SKM-1 treated with dmso at 0.1 percent for 144 hours (cell line): ENCODE data around the gene TOP3A.
"Not testable (repeated sequence)": the region's sequence is repeated elsewhere in the genome, so short reads cannot be mapped to it uniquely, and the experiment has no call there.

Experiments
- DNase-seq: peaks from one replicate; lab custom pipeline; 2025; ENCODE audit not compliant: unreplicated experiment; lab: John Stamatoyannopoulos, UW

TOP3A gene

DNA sequence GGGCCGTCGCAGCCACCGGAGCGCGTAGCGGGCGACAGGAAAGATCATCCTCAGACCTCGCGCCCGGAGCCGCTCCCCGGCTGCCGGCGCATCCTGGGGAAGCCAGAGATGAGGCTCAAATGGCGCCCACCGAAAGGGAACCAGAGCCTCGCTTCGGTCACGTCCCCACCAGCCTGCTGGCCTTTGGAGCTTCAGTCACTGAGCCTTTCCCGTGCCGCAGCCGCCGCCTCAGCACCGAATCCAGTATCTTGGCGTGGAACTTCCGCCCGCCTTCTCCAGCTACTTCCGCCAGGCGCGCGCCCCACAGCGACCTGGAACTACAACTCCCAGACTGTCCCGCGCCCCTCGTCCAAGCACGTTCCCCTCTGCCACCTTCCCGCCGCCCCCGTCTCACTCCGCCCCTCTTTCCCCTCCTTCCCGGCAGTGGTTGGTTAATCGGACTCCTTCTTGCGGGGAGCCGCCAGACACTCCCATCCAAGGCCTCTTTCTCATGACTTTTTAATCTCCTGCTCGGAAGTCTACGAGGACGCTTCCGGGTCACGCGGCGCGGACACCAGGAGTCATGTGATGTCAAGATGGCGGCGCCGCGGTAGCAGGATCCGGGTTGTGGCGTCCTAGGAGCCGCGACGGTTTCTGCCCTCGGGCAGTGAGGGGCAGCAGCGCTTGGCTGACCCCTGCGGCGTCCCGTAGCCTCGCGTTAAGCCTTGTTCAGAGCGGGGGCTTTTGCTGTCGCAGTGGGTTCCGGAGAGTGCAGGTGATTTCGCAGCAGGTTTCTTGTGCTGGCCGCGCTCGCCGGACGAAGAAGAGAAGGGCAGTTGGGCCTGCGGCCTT, at the start of gene TOP3A, which contains the start of gene SMCR8:
TOP3A (minus strand) TSS at position 264 of the 831 bp plus-strand sequence; CDS start at position 48, 216 bp downstream.
SMCR8 (plus strand) TSS at position 563 of the 831 bp plus-strand sequence. CDS start 497 bp downstream, outside the sequence.
- peak; percentile 98 for DNase-seq

- no peak for DNase-seq
Measured at GRCh38 chr17:18364166-18364565, 49.4 kb upstream of the TOP3A start.

DNA sequence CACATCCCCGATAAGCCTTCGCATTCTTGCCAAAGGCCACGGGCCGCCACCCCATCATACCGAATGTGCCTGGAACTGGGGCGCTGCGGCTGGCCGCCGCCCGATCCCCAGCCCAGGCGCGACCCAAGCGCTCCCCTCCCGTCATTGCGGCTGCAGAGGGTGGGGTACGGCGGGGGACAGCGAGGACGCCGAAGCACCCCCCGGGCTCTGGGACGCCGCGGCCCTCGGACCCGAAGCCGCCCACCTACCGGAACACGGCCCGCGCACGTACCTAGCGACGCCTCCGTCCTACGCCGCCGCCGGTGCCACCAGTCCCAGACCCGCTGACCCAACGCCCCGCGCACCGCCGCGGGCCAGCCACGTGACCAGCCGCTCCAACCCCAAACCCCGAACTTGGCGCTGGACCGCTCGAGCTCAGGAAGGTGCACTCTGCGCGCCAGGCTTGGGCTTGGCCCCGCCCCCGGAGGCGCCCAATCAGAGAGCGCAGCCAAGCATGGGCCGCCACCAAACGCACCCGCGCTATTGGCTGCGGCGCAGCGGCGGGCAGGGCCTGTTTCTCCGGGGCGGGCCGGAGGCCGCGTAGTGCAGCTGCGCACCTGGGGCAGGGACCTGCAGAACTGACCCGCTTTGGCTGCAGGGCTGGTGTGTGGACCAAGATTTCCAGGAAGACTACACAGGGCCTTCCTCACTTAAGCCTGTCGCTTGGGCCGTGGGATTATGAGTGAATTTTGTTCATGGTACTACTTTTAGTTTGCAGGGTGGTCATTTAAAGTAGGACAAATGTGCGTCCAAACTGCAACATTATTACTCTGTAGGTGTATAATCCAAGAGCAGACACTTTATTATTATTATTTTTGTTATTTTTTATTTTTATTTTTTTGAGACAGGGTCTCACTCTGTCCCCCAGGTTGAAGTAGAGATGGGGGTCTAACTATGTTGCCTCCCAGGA, 48.6 kb upstream of the TOP3A start, which contains the start of gene SHMT1:
SHMT1 (minus strand) TSS at position 450 of the 949 bp plus-strand sequence. CDS start 7,569 bp downstream, outside the sequence.
- DNase-seq = peak; percentile 90

DNA sequence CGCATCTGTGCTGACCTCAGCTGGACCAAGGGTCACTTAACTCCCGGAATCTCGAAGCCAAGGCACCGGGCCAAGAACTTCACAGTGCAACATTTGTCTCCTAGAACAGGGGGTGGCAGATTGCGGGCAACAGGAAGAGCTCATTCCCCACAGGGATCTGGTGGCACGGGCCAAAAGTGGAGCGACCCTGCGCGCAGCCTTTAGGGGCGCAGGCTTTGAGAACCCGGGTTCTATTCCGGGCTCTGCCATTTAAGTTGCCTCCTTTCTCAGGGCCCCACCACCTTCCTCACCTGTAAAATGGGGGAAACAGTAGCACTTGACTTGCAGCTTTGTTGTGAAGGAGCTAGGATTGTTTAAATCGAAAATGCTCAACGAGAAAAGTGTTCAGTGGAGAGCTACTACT, 47.9 kb upstream of the TOP3A start:
- DNase-seq = no peak

- no peak for DNase-seq
Measured at GRCh38 chr17:18361837-18362697, 47.3 kb upstream of the TOP3A start.

DNA sequence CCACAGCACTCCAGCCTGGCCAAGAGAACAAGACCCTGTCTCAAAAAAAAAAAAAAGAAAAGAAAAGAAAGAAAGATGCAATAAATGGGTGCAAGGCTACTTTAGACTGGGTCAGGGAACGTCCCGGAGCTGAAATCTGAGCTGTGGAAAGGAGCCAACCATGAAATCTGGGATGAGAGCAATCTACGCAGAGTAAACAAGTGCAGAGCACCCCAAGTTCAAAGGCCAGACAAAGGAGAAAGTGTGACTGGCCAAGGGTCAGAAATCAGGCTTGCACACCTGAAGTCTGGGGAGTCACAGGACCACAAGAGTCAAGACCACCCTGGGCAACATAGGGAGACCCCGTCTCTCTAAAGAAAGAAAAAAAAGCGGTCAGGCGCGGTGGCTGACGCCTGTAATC, 45.7 kb upstream of the TOP3A start:
- no peak for DNase-seq

- DNase-seq = no peak
Measured at GRCh38 chr17:18356624-18357023, 41.8 kb upstream of the TOP3A start.

GRCh38 chr17:18353541-18353940, 38.7 kb upstream of the TOP3A start:
- DNase-seq = no peak

DNA sequence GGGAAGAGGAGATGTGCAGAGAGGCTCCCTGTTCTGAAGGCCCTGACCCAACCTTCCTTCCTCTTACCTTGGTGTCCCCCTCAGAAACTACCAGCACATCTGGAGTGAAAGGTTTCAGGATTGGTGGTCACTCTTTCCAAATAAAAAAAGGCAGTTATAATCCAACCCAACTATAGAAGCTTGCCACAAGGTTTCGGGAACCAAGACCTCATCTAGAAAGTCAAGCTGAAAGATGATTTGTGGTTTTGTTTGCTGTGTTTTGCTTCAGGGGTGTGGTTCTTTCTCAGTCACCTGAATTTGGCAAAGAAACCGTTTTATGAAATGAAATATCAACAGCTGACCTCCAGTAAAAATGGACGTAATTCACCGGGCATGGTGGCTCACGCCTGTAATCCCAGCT, 29.2 kb upstream of the TOP3A start:
- DNase-seq = no peak

GRCh38 chr17:18339933-18340332, 25.1 kb upstream of the TOP3A start:
- no peak for DNase-seq

GRCh38 chr17:18338158-18338557, 23.4 kb upstream of the TOP3A start:
- DNase-seq = not testable (repeated sequence)

DNA sequence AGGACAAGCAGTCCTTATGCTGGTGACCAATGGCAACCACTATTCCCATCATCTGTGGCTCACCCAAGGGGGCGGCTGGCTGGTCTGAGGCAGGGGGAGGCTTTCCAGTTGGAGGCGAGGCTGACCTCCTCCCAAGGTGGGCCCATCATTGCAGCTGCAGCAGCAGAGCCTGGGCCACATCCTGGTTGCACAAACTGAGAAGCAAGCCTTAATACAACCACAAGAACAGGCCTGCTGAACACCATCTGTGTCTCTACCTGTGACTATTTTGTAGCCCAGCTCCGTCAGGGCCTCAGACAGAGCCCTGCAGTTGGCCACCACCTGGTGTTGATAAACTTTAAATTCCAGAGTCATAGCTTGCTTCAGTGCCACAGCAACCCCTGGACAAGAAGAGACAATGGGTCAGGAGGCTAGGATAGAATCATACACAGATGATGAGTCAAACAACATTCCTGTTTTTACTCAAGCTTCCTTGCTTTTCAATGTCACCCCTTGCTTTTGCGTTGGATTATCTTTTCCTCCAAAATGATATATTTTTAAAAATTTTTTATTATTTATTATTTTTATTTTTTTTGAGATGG, 18.2 kb upstream of the TOP3A start:
- no peak for DNase-seq

GRCh38 chr17:18331879-18332278, 17.1 kb upstream of the TOP3A start:
- DNase-seq = no peak

GRCh38 chr17:18328643-18329204, 13.9 kb upstream of the TOP3A start:
- DNase-seq = no peak

GRCh38 chr17:18327556-18327955, 12.8 kb upstream of the TOP3A start:
- no peak for DNase-seq

- DNase-seq = no peak
Measured at GRCh38 chr17:18327093-18327492, 12.3 kb upstream of the TOP3A start.

DNA sequence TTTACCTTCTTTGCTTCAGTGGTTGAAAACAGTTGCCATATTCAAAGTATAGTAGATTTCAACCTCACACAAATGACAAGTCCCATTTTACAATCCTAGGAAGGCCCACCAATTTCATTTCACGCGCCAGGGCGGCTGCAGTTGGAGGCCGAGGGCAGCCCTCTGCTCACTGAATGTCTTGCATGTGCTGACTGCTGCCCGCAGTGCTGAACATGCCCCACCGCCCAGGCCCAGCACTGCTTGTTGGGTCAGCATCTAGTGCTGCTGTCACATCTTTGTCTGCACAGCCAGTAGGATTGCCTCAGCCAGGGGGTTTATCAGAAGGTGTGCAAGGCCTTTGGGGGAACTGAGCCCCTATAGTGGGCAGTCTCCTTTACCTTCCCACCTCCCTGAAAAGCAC, 11.8 kb upstream of the TOP3A start:
- DNase-seq = no peak

GRCh38 chr17:18326039-18326438, 11.2 kb upstream of the TOP3A start:
- no peak for DNase-seq

GRCh38 chr17:18324140-18325050, 9.6 kb upstream of the TOP3A start:
- DNase-seq = no peak
